ENCODE results near the gene RUNX1. TPM values are rescaled to one million over a fixed set of nuclear protein-coding genes. Genes with fewer than 3 reads are reported as not detected.

Gene RUNX1
- total RNA-seq, 1 donor from 2014 or later = 100 TPM

- H3K4me3 Mint-ChIP-seq = no peak overlapping the region
- H3K27ac Mint-ChIP-seq = no peak overlapping the region
- H3K36me3 Mint-ChIP-seq (ENCODE audit: low read depth) = peaks cover 40% of the 10 kb centered on the region
- DNase-seq = no peak
- H3K9me3 Mint-ChIP-seq = peaks cover 21% of the 10 kb centered on the region
- peaks cover 29% of the 10 kb centered on the region for H3K4me1 Mint-ChIP-seq
- intact Hi-C loops (cut with micrococcal nuclease) = no loop called here
- no peaks in the 10 kb centered on the region for H3K27me3 Mint-ChIP-seq
Observed at GRCh38 chr21:34924771-34925419, 124.2 kb downstream of the RUNX1 start.

GRCh38 chr21:34924194-34924593 lies 124.9 kb downstream of the RUNX1 start:
- Mint-ChIP-seq H3K4me3 (no peak overlapping the region), H3K4me1 (peaks cover 30% of the 10 kb centered on the region), H3K36me3 (ENCODE audit: low read depth) (peaks cover 42% of the 10 kb centered on the region), H3K27me3 (no peaks in the 10 kb centered on the region), H3K27ac (no peak overlapping the region), H3K9me3 (peaks cover 21% of the 10 kb centered on the region)
- DNase-seq = no peak
- intact Hi-C loops (cut with micrococcal nuclease) = no loop called here

- no peak for DNase-seq
- Mint-ChIP-seq H3K36me3 (ENCODE audit: low read depth) (peaks cover 39% of the 10 kb centered on the region), H3K9me3 (peaks cover 21% of the 10 kb centered on the region), H3K27me3 (no peaks in the 10 kb centered on the region), H3K27ac (peak overlapping the region; percentile 57), H3K4me3 (no peak overlapping the region), H3K4me1 (peaks cover 25% of the 10 kb centered on the region)
- intact Hi-C loops (cut with micrococcal nuclease) = no loop called here
Observed at GRCh38 chr21:34923626-34924025, 125.5 kb downstream of the RUNX1 start.

- no peak overlapping the region for H3K4me3 Mint-ChIP-seq
- no peak overlapping the region for H3K27ac Mint-ChIP-seq
- peaks cover 24% of the 10 kb centered on the region for H3K4me1 Mint-ChIP-seq
- DNase-seq = no peak
- H3K36me3 Mint-ChIP-seq (ENCODE audit: low read depth) = peaks cover 39% of the 10 kb centered on the region
- peaks cover 21% of the 10 kb centered on the region for H3K9me3 Mint-ChIP-seq
- H3K27me3 Mint-ChIP-seq = no peaks in the 10 kb centered on the region
- intact Hi-C loops (cut with micrococcal nuclease) = no loop called here
Observed at GRCh38 chr21:34923202-34923601, 125.9 kb downstream of the RUNX1 start.

GRCh38 chr21:34922479-34922878 lies 126.6 kb downstream of the RUNX1 start:
- Mint-ChIP-seq H3K27ac (no peak overlapping the region), H3K9me3 (peaks cover 21% of the 10 kb centered on the region), H3K4me3 (no peak overlapping the region), H3K4me1 (peaks cover 24% of the 10 kb centered on the region), H3K36me3 (ENCODE audit: low read depth) (peaks cover 35% of the 10 kb centered on the region), H3K27me3 (no peaks in the 10 kb centered on the region)
- DNase-seq = no peak
- intact Hi-C loops (cut with micrococcal nuclease) = no loop called here

GRCh38 chr21:34921151-34921550 lies 128.0 kb downstream of the RUNX1 start:
- H3K27ac Mint-ChIP-seq = no peak overlapping the region
- no peak for DNase-seq
- peaks cover 21% of the 10 kb centered on the region for H3K9me3 Mint-ChIP-seq
- no peaks in the 10 kb centered on the region for H3K27me3 Mint-ChIP-seq
- H3K4me1 Mint-ChIP-seq = peaks cover 21% of the 10 kb centered on the region
- H3K36me3 Mint-ChIP-seq (ENCODE audit: low read depth) = peaks cover 28% of the 10 kb centered on the region
- intact Hi-C loops (cut with micrococcal nuclease) = no loop called here
- H3K4me3 Mint-ChIP-seq = no peak overlapping the region

- Mint-ChIP-seq H3K27ac (no peak overlapping the region), H3K27me3 (no peaks in the 10 kb centered on the region), H3K9me3 (peaks cover 13% of the 10 kb centered on the region), H3K4me3 (no peak overlapping the region), H3K36me3 (ENCODE audit: low read depth) (peaks cover 25% of the 10 kb centered on the region), H3K4me1 (peaks cover 18% of the 10 kb centered on the region)
- no peak for DNase-seq
- intact Hi-C loops (cut with micrococcal nuclease) = no loop called here
Observed at GRCh38 chr21:34919406-34919805, 129.7 kb downstream of the RUNX1 start.

- Mint-ChIP-seq H3K4me1 (peaks cover 20% of the 10 kb centered on the region), H3K27me3 (no peaks in the 10 kb centered on the region), H3K9me3 (peaks cover 4% of the 10 kb centered on the region), H3K36me3 (ENCODE audit: low read depth) (peaks cover 13% of the 10 kb centered on the region), H3K27ac (no peak overlapping the region), H3K4me3 (no peak overlapping the region)
- intact Hi-C loops (cut with micrococcal nuclease) = no loop called here
- no peak for DNase-seq
Observed at GRCh38 chr21:34916446-34916845, 132.7 kb downstream of the RUNX1 start.

- H3K4me3 Mint-ChIP-seq = no peak overlapping the region
- intact Hi-C loops (cut with micrococcal nuclease) = no loop called here
- H3K27ac Mint-ChIP-seq = no peak overlapping the region
- H3K27me3 Mint-ChIP-seq = no peaks in the 10 kb centered on the region
- DNase-seq = no peak
- H3K4me1 Mint-ChIP-seq = peaks cover 19% of the 10 kb centered on the region
- H3K9me3 Mint-ChIP-seq = no peaks in the 10 kb centered on the region
- H3K36me3 Mint-ChIP-seq (ENCODE audit: low read depth) = peaks cover 10% of the 10 kb centered on the region
Observed at GRCh38 chr21:34915364-34915841, 133.7 kb downstream of the RUNX1 start.

GRCh38 chr21:34914239-34914638 lies 134.9 kb downstream of the RUNX1 start:
- Mint-ChIP-seq H3K27me3 (no peaks in the 10 kb centered on the region), H3K27ac (no peak overlapping the region), H3K4me3 (no peak overlapping the region), H3K9me3 (no peaks in the 10 kb centered on the region), H3K4me1 (peaks cover 24% of the 10 kb centered on the region), H3K36me3 (ENCODE audit: low read depth) (peaks cover 11% of the 10 kb centered on the region)
- intact Hi-C loops (cut with micrococcal nuclease) = no loop called here
- DNase-seq = no peak

GRCh38 chr21:34913811-34914210 lies 135.3 kb downstream of the RUNX1 start:
- H3K4me1 Mint-ChIP-seq = peaks cover 25% of the 10 kb centered on the region
- intact Hi-C loops (cut with micrococcal nuclease) = no loop called here
- peaks cover 11% of the 10 kb centered on the region for H3K36me3 Mint-ChIP-seq (ENCODE audit: low read depth)
- no peak overlapping the region for H3K4me3 Mint-ChIP-seq
- H3K27ac Mint-ChIP-seq = no peak overlapping the region
- H3K27me3 Mint-ChIP-seq = no peaks in the 10 kb centered on the region
- DNase-seq = no peak
- no peaks in the 10 kb centered on the region for H3K9me3 Mint-ChIP-seq

- Mint-ChIP-seq H3K36me3 (ENCODE audit: low read depth) (peaks cover 15% of the 10 kb centered on the region), H3K4me1 (peaks cover 33% of the 10 kb centered on the region), H3K4me3 (no peak overlapping the region), H3K27ac (no peak overlapping the region), H3K9me3 (no peaks in the 10 kb centered on the region), H3K27me3 (no peaks in the 10 kb centered on the region)
- no peak for DNase-seq
- intact Hi-C loops (cut with micrococcal nuclease) = no loop called here
Observed at GRCh38 chr21:34912022-34912945, 136.8 kb downstream of the RUNX1 start.

- H3K27me3 Mint-ChIP-seq = no peaks in the 10 kb centered on the region
- no peak overlapping the region for H3K27ac Mint-ChIP-seq
- DNase-seq = no peak
- peaks cover 15% of the 10 kb centered on the region for H3K36me3 Mint-ChIP-seq (ENCODE audit: low read depth)
- no peak overlapping the region for H3K4me3 Mint-ChIP-seq
- intact Hi-C loops (cut with micrococcal nuclease) = no loop called here
- H3K9me3 Mint-ChIP-seq = no peaks in the 10 kb centered on the region
- peaks cover 32% of the 10 kb centered on the region for H3K4me1 Mint-ChIP-seq
Observed at GRCh38 chr21:34911360-34911759, 137.7 kb downstream of the RUNX1 start.

- Mint-ChIP-seq H3K27ac (no peak overlapping the region), H3K36me3 (ENCODE audit: low read depth) (peaks cover 15% of the 10 kb centered on the region), H3K4me1 (peaks cover 30% of the 10 kb centered on the region), H3K27me3 (no peaks in the 10 kb centered on the region), H3K9me3 (no peaks in the 10 kb centered on the region), H3K4me3 (no peak overlapping the region)
- DNase-seq = no peak
- intact Hi-C loops (cut with micrococcal nuclease) = no loop called here
Observed at GRCh38 chr21:34910396-34910795, 138.7 kb downstream of the RUNX1 start.

All from activated CD4-positive, alpha-beta T cell treated with anti-CD3 and anti-CD28 coated beads, Interleukin-2, amount 10 ng/mL, durations not matched to agents 24 days and 14 days (primary cell).